NCI-H1417 treated with DMSO at 0.1 percent for 48 hours (cell line): ENCODE results near the gene KIAA1210.

ENCODE experiments used
- DNase-seq: peaks from one replicate; lab custom pipeline; 2025; lab: John Stamatoyannopoulos, UW

KIAA1210 gene

GRCh38 chrX:119093991-119094735 lies 33.4 kb downstream of the KIAA1210 start:
- DNase-seq = no peak

DNA sequence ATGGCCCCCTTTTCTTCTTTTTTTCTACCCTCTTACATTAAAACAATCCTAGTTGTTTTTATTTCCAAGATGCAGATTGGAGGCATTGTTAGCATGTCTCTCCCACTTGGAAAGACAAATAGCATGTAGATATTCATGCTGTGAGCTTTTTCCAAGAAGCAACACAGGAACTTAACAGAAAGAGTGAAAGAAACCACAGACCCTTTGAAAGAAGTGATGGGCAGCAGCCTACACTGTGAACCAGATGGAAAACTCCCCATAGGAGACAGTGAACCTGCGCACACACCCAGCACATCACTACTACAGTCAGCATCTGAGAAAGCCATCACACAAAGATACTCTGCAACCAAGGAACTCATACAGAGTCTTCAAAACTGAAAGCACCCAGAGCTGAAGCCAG lies 37.0 kb downstream of the KIAA1210 start:
- no peak for DNase-seq

GRCh38 chrX:119089619-119090018 lies 38.0 kb downstream of the KIAA1210 start:
- DNase-seq = no peak

DNA sequence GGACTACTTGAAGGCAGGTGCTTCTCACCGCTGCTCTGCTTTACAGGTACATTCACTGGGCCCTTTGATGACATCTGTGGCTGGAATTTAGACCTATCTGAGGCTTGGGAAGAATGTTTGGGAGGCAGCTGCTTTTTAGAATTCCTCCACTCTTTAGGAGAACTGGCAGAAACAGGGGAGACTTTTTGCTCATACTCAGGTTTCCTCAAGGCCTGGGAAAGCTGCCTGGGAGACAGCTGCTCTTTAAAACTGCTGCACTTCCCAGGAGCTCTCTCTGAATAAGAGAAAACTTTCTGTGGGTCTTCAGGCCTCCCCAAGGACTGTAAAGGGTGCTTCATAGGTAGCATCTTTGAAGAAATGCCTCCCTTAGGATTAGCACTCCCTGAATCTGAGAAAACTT lies 40.5 kb downstream of the KIAA1210 start:
- no peak for DNase-seq

GRCh38 chrX:119084766-119085165 lies 42.8 kb downstream of the KIAA1210 start:
- DNase-seq = no peak

GRCh38 chrX:119082278-119082677 lies 45.3 kb downstream of the KIAA1210 start:
- no peak for DNase-seq

GRCh38 chrX:119075270-119076025 lies 52.2 kb downstream of the KIAA1210 start:
- DNase-seq = no peak

GRCh38 chrX:119073911-119074310 lies 53.7 kb downstream of the KIAA1210 start:
- DNase-seq = no peak

DNA sequence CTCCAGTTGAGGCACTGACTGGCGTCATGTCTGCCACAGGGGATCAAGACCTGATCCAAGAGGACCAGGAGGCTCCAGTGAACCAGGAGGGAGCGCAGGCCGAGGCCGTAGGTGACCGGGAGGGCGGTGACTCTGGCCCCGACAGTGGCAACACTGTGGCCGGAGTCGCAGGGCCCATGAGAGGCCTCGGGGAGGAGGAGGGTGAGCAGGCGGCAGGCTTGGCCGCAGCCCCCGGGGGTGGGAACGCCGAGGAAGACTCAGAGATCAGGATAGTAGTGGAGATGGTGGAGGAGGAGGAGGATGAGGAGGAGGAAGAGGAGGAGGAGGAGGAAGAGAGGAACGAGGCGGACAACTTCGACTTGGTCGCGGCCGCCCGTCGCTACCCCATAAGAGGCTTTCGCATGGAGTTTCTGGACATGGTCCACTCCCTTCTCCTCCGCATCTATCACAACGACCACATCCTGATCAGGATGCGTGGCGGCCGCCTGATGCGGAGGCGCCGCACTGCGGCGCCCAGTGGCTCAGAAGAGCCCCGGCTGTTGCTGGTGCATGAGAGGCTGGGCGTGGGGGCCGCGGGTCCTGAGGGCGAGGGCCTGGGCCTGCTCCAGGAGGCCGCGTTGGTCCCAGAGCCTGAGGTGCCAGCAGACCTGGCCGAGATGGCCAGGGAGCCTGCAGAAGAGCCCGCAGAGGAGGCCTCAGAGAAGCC lies 54.3 kb downstream of the KIAA1210 start:
- no peak for DNase-seq

DNA sequence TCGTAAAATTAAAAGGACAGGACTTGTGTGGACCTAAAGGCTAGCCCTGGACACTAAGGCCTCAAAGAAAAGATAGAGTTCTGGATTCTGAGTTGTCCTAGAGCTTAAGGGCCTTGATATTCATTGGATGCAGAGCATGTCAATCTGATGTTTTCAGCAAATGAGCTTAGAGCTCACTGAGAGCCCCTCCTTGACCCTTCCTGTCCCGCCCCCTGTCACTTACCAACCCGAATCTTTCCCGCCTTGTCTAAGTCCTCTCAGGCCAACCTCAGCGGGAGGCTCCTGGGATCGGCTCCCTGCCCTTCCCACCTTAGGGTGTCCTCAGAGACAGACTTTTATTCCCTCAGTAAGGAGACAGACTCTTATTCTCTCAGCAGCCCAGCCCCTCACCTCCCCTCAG lies 54.9 kb downstream of the KIAA1210 start, which contains the start of gene CT47C1:
Gene CT47C1, plus strand, starts transcription at position 250 of the 400 bp plus-strand sequence. CDS start 233 bp downstream, outside the sequence.
- DNase-seq = no peak

- DNase-seq = no peak
These were observed 56.2 kb downstream of the KIAA1210 start for GRCh38 chrX:119071381-119071780.

DNA sequence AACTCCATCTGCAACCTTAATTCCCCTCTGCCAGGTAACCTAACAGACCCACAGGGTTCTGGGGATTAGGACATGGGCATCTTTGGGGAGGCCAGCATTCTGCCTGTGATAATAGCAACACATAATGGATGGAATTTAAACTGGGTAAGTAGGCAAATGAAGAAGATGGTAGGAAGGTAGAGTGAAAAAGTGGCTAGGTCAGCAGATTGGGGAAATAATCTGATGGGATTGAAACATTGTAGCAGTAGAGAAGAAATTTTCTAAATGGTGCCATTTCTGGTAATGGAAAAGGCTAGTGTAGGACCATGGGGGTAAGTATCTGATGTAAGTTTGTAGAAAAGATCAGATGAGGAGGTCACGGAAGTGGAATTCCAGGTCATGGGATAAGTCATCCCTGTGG lies 57.9 kb downstream of the KIAA1210 start:
- DNase-seq = no peak

DNA sequence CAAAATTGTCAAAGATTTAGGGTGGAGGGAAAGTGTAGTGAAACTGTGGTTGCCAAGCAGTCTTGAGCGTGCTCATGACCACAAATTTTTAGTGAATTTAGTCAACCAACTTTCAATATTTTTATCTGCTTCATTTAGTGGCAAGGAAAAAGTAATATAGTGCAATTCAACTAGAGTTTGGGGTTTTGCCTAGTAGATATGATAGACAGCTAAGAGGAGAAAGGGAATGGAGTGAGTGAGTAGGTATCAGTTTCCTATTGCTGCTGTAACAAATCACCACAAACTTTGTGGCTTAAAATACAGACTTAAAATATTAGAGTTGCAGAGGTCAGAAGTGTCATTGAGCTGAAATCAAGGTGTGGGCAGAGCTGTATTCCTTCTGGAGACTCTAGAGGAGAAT lies 58.5 kb downstream of the KIAA1210 start:
- DNase-seq = no peak

GRCh38 chrX:119067023-119067739 lies 60.4 kb downstream of the KIAA1210 start:
- DNase-seq = no peak

DNA sequence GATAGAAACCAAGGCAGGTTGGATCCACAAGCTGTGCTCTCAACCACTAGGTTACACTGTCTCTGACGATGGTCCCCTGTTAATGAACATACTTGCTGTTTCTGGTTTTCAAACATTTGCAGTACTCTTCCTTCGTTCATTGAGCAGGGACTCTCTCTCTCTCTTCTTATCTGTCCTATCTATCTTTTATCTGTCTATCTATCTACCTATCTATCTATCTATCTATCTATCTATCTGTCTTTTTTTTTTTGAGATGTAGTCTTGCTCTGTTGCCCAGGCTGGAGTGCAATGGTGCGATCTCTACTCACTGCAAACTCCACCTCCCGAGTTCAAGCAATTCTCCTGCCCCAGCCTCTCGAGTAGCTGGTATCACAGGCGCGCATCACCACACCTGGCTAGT lies 64.2 kb downstream of the KIAA1210 start:
- DNase-seq = no peak

DNA sequence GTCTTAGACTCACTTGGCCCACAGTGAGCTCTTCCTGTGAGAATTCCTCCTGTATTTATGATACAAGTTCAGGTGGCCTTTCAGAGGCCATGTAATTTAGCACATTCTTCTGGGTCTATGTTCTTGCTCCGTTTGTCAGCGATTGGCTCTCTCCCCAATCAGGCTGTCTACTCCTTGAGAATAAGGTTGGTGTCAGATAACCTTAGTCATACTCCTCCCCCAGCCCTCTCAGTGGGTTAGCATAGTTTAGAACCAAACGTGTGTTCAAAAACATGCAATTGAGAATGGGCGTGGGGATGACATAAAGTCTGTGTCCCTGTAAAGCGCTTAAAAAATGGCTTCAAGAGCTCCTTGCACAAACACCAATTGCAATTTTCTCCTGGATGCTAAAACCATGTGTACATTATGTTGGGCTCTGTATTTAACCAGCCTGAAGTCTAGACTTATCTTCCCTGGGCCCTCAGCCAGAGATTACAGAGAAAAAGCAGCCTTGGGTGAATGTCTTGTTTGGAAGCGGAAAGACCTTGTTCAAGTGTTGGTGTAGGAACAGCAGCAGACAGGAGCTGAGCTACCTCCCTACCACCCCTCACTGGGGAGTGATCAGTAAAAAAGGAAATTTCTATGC lies 64.8 kb downstream of the KIAA1210 start:
- DNase-seq = no peak

DNA sequence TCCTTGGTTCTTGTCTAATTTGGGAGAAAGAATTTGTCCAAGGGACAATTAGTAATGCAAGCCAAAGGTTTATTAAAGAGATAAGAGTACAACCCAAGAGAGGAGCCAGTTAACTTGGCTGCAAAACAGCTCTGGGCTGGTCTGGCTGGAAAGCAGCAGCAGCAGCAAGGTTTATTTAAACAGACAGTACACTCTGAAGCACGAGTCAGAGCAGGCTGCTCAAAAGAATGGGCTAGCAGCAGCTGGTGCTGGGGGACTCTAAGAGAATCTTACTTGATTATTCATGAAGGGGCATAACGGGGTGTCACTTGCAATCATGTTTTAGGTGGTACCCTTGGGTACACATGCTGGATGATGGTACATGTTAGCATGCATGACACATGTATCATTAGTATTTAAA lies 71.9 kb downstream of the KIAA1210 start:
- DNase-seq = no peak

DNA sequence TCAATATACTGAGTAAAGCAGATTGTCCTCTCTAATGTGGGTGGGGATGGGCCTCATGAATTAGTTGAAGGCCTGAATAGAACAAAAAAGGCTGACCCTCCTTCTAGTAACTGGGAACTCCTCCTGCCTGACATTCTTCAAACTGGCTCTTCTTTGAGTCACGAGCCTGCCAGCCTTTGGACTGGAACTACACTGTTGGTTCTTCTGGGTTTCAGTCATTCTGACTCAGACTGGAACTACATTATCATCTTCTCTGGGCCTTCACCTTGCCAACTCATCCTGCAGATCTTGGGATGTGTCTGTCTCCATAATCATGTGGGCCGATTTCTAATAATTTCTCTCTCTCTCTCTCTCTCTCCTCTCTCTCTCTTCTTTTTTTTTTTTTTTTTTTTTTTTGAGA lies 81.7 kb downstream of the KIAA1210 start:
- no peak for DNase-seq

- no peak for DNase-seq
These were observed 84.6 kb downstream of the KIAA1210 start for GRCh38 chrX:119042996-119043395.

DNA sequence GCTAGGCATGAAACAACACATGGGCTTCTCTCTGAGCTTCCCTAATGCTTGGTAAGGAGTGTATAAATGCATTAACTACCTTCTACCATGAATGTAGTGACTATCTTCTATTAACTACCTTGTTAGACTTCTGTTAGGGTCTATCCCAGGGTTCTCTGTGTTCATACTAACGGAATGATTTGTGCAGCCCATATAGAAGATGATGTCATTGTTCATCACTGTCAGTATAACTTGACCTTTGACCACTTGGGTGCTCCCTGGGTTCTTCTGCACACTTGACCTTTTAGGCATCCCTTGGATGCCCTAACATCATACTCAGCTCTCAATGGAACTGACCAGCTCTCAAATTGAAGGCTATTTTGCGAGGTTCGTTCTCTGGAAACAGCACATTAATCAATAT lies 85.6 kb downstream of the KIAA1210 start:
- DNase-seq = no peak

DNA sequence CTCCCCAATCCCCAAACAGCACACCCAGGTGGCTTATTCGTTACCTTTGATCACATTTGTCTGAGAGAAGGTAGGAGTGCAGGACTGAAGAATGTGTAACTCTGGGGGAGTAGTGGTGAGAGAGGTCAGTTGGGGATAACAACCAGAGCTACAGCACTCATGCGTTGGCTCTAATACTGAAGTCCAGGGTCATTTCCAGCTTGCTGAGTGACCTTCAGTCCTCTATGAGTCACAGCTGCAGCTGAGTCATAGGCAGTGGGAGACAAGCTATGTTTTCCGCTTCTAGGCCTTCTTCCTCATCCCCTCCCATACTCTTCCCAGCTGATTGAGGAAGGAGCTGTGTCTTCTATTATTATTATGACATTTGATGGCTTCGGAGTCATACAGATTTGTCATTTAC lies 86.4 kb downstream of the KIAA1210 start:
- DNase-seq = no peak

DNA sequence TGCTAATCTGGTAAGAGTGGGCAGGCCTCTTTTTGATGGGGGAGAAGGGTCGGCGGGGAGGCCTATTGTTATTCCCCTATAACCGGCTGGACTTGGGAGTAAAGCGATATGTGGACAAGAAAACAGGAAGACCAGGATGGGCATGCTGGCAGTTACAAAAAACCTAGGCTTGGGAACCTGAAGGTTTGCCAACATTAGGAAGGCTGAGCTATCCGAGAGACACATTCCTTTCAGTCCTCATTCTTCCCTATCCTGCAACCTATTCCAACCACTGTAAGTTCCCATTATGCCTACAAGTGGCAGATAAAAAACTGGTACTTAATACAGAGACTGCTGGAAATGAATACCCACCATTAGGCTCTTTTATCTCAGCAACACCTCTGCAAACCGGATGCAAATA lies 87.2 kb downstream of the KIAA1210 start:
- DNase-seq = no peak
